Purkinje cell (primary cell): Measurements from ENCODE around the gene RPUSD3. TPM values are rescaled to one million over a fixed set of nuclear protein-coding genes. Genes with fewer than 3 reads are reported as not detected.

Experiments used
- polyA plus RNA-seq: library from polyadenylated mRNA; unstranded; fragments of >200 nt; fragmentation: Nextera tagmentation; gene quantifications from 2 replicates; pipeline ENCODE4 v1.2.1, GENCODE V29; 2014

Gene RPUSD3, protein sequence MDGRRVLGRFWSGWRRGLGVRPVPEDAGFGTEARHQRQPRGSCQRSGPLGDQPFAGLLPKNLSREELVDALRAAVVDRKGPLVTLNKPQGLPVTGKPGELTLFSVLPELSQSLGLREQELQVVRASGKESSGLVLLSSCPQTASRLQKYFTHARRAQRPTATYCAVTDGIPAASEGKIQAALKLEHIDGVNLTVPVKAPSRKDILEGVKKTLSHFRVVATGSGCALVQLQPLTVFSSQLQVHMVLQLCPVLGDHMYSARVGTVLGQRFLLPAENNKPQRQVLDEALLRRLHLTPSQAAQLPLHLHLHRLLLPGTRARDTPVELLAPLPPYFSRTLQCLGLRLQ
- 43.3 and 50.7 TPM in 2 replicates for polyA plus RNA-seq

DNA sequence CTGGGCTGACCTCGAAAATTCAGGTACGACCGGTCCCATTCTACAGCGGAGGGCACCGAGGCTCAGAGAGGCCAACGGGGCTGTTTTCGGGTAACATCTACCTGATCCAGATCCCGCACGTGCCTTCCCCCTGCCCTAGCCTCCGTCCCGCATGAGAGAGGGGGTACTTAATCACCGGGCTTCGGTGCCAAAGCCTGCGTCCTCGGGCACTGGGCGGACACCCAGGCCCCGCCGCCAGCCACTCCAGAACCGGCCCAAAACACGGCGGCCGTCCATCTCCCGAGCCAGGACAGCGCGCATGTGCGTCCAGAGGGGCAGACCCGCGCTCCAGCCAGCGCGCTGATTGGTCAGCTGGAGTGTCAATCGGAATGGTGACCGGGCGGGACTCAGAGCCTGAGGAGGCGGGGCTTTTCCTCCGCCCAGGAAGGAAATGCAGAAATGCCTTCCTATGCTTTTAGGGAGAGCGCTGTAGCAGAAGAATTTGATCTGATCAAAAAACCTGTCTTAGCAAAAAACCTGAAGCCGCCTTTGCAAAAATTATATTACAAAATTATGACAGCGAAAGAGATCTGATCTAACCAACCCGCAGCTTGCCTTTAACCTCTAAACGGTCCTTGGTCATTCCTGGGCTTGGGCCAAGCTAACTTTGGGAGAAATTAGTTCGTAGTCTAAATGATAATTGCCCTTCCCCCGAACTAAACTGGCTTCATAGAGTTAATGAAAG lies at the start of gene RPUSD3:
Gene RPUSD3 (minus strand): TSS at position 294 of the 724 bp plus-strand sequence. CDS start 18 bp downstream, at position 276.

DNA sequence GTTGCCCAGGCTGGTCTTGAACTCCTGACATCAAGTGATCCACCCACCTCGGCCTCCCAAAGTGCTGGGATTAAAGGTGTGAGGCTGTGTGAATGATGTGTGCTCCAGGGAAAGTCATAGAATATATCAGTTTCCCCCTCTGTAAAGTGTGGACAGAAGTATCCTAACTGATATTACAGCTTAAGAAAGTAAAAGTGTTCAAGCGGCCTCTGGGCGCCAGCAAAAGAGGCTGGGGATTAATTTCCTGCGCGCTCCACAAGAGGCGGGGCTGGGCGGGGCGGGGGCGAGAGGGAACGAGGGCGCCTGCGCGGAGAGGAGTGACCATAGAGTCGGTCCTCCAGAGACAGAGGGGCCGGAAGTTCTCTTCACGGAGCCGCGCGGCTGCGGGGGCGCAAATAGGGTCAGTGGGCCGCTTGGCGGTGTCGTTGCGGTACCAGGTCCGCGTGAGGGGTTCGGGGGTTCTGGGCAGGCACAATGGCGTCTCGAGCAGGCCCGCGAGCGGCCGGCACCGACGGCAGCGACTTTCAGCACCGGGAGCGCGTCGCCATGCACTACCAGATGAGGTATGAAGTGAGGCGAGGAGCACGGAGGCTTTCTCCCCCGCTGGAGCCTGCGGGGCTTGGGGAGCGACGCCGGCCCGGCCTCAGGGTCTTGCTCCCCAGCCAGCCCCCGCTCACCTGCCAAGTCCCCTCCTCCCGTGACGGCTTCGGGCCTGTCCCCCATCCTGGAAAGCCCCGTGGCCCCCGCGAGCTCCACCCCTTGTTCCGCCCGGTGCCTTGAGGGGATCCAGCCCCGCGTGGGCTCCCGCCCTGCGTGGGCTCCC lies 46.7 kb upstream of the RPUSD3 start, which contains the start of gene JAGN1:
Gene JAGN1 (plus strand): TSS at position 362 of the 823 bp plus-strand sequence. CDS start 113 bp downstream, at position 475.

DNA sequence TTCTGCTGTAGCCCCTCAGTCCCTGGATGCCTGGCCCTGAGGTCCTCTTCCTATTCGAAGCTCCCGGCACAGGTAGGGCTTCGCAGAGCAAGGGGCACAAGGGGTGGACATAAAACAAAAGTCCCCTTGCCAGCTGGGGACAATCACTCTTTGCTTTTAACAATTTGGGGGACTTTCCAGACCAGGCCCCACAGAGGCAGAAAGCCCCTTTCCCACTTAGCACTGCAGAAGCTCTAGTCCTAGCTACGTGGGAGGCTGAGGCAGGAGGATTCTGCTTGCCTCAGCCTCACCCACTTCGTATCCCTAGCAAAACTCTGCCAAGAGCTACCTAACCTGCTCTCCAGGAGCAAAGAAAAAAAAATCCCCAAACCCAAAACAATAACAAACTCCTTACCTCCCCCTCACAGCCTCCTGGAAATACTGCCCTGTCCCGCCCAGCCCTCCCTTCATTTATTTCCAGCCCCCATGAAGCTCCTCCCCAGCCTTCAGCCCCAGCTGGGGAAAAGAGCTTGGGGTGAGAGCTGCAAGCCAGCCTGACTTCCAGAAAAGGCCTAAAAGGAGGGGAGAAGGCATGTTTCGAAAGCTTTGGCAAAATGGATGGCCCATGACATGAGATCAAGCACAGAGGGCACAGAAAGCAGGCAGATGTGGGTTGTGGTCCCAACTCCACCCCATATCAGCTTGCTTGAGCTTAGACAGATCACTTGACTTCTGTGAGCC lies 36.2 kb upstream of the RPUSD3 start, which contains the start of gene CIDEC:
Gene CIDEC (minus strand): TSS at position 424 of the 720 bp plus-strand sequence. CDS start 1,767 bp downstream, outside the sequence.

GRCh38 chr3:9809615-9810432 lies 34.0 kb downstream of the RPUSD3 start, which contains the start of gene TTLL3:
TTLL3 (plus strand) TSS chr3:9810262; CDS start chr3:9810662, 400 bp downstream.

GRCh38 chr3:9792405-9793160 lies 51.2 kb downstream of the RPUSD3 start, which contains the start of the genes ARPC4 and TADA3:
ARPC4 (plus strand) TSS chr3:9793082; CDS start chr3:9793122, 40 bp downstream.
TADA3 (minus strand) TSS chr3:9792473; CDS start chr3:9791466, 1,007 bp downstream.

Other genes starting within 250 kb of the RPUSD3 start
- 4.3 and 7.9 TPM in 2 replicates for gene MTMR14, start 194.5 kb downstream of the RPUSD3 start, polyA plus RNA-seq
- 6.6 and 12.5 TPM in 2 replicates for gene CPNE9, start 140.2 kb downstream of the RPUSD3 start, polyA plus RNA-seq
- gene BRPF1, start 112.3 kb downstream of the RPUSD3 start, polyA plus RNA-seq = 0.85 and 0.97 TPM in 2 replicates
- 1.9 and 2.9 TPM in 2 replicates for gene OGG1, start 94.1 kb downstream of the RPUSD3 start, polyA plus RNA-seq
- gene CAMK1, start 74.1 kb downstream of the RPUSD3 start, polyA plus RNA-seq = 8.3 and 13.7 TPM in 2 replicates
- 12.9 and 15.4 TPM in 2 replicates for gene TADA3, start 51.5 kb downstream of the RPUSD3 start, polyA plus RNA-seq
- gene ARPC4, start 50.9 kb downstream of the RPUSD3 start, polyA plus RNA-seq = 63.2 and 66.1 TPM in 2 replicates
- gene TTLL3, start 33.7 kb downstream of the RPUSD3 start, polyA plus RNA-seq = 3.5 and 13.1 TPM in 2 replicates
- gene CIDEC, start 36.2 kb upstream of the RPUSD3 start, polyA plus RNA-seq = not detected in 2 replicates
- gene JAGN1, start 46.6 kb upstream of the RPUSD3 start, polyA plus RNA-seq = 73.1 and 97.0 TPM in 2 replicates
- gene IL17RE, start 58.8 kb upstream of the RPUSD3 start, polyA plus RNA-seq = 0.42 TPM in 1 of 2 replicates, not detected in the other
- gene IL17RC, start 73.1 kb upstream of the RPUSD3 start, polyA plus RNA-seq = not detected in 2 replicates
- gene CRELD1, start 89.8 kb upstream of the RPUSD3 start, polyA plus RNA-seq = 118 and 135 TPM in 2 replicates
- 4.9 and 5.1 TPM in 2 replicates for gene PRRT3, start 108.4 kb upstream of the RPUSD3 start, polyA plus RNA-seq
- 277 and 423 TPM in 2 replicates for gene EMC3, start 142.8 kb upstream of the RPUSD3 start, polyA plus RNA-seq
- gene FANCD2, start 182.4 kb upstream of the RPUSD3 start, polyA plus RNA-seq = 5.0 and 6.7 TPM in 2 replicates